KMS-11 (cell line): ENCODE measurements around the gene POU2F1.

ENCODE experiments used
- H2AFZ ChIP-seq: fragments of 200-600 bp; sonication (generic); 2 replicates; pipeline ENCODE4 v1.6.1; 2016; ENCODE audit warnings: antibody characterized with exemption, mixed run types, low read depth
- H3K27ac ChIP-seq: fragments of 200-600 bp; sonication (generic); 2 replicates; pipeline ENCODE4 v1.6.1; 2016; ENCODE audit warnings: mild to moderate bottlenecking, mixed run types
- H3K27me3 ChIP-seq: fragments of 200-600 bp; sonication (generic); 2 replicates; pipeline ENCODE4 v1.6.1; 2017; ENCODE audit warnings: mild to moderate bottlenecking, low read depth, mixed run types, moderate library complexity; ENCODE audit not compliant: insufficient read depth
- H3K36me3 ChIP-seq: fragments of 200-600 bp; sonication (generic); 2 replicates; pipeline ENCODE4 v1.6.1; 2017; ENCODE audit warnings: mild to moderate bottlenecking, mixed run types; ENCODE audit not compliant: insufficient read depth
- H3K4me1 ChIP-seq: fragments of 200-600 bp; sonication (generic); 2 replicates; pipeline ENCODE4 v1.6.1; 2016; ENCODE audit warnings: mild to moderate bottlenecking, low read depth, mixed run types; ENCODE audit not compliant: poor library complexity, severe bottlenecking
- H3K4me2 ChIP-seq: fragments of 200-600 bp; sonication (generic); 2 replicates; pipeline ENCODE4 v1.7.0; 2016; ENCODE audit warnings: mild to moderate bottlenecking, mixed run types
- H3K4me3 ChIP-seq: fragments of 200-600 bp; sonication (generic); IDR thresholded peaks from 2 replicates; pipeline ENCODE4 v1.6.1; 2017; ENCODE audit warnings: low read depth, low read length, mixed read lengths; ENCODE audit not compliant: insufficient read depth
- H3K79me2 ChIP-seq: fragments of 200-600 bp; sonication (generic); 2 replicates; pipeline ENCODE4 v1.6.1; 2016; ENCODE audit warnings: low read depth, mixed run types; ENCODE audit not compliant: insufficient read depth
- H3K9ac ChIP-seq: fragments of 200-600 bp; sonication (generic); 2 replicates; pipeline ENCODE4 v1.6.1; 2016; ENCODE audit warnings: mild to moderate bottlenecking, mixed run types
- H4K20me1 ChIP-seq: fragments of 200-600 bp; sonication (generic); 2 replicates; pipeline ENCODE4 v1.6.1; 2016; ENCODE audit warnings: mild to moderate bottlenecking, mixed run types; ENCODE audit not compliant: insufficient read depth
- TF ChIP-seq, protein P1 (sequence below): fragments of 200-600 bp; sonication (generic); conservative IDR thresholded peaks from 2 replicates; pipeline ENCODE4 v1.6.1; 2017; ENCODE audit warnings: low read depth, mild to moderate bottlenecking, antibody characterized with exemption, low read length, moderate library complexity, mixed read lengths

POU2F1 gene

DNA sequence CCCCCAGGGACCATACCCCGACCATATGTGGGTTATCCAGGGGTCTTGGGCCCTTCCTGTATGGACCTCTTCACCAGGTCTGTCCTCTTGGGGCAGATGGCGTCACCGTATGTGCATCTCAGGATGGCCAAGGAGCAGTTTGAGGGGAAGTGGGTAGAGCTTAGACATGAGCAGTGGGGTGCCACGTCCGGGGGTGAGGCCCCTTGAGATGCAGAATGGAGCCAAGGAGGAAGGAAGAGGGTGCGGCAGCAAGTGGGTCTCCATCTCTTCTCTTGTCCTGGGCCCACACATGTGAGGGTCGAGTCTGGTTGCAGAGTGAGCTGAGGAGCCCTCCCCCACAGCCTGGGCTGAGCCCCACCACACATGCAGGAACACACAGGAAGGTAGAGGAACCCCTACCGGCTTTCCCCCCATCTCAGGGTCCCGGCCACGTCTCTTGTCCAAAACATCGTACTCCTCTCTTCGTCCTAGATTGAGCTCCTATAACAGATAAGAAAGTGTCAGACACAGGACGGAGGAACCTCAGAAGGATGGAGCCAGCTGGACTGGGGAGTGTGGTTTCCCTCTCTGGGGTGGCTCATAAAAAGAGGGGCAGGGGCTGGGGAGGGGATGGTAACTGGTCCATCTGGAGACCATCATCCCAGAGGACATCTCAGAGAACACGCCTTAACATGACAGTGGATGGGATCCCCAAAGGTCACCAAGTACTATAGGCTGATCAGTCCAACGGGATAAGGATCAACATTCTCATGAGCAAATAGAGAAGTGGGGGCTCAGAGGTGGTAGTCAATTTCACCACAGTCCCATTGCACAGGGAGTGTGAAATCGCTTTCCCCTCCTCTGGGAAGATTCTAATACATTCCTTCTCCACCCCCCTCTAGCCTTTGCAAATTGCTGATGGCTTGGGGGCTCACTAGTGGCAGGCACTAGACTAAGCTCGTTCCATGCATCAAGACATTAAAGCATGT is 217.8 kb downstream of the POU2F1 start:
- Histone ChIP-seq H3K27me3 (no peaks in the 10 kb centered on the region), H3K79me2 (no peaks in the 10 kb centered on the region), H3K4me3 (peak overlapping the region; percentile 66), H3K36me3 (no peaks in the 10 kb centered on the region), H3K4me2 (peak overlapping the region; percentile 15), H4K20me1 (no peaks in the 10 kb centered on the region), H3K4me1 (peaks cover 8% of the 10 kb centered on the region), H2AFZ (peak overlapping the region; percentile 63), H3K27ac (no peak overlapping the region), H3K9ac (no peak overlapping the region)
- TF ChIP-seq, protein P1, sequence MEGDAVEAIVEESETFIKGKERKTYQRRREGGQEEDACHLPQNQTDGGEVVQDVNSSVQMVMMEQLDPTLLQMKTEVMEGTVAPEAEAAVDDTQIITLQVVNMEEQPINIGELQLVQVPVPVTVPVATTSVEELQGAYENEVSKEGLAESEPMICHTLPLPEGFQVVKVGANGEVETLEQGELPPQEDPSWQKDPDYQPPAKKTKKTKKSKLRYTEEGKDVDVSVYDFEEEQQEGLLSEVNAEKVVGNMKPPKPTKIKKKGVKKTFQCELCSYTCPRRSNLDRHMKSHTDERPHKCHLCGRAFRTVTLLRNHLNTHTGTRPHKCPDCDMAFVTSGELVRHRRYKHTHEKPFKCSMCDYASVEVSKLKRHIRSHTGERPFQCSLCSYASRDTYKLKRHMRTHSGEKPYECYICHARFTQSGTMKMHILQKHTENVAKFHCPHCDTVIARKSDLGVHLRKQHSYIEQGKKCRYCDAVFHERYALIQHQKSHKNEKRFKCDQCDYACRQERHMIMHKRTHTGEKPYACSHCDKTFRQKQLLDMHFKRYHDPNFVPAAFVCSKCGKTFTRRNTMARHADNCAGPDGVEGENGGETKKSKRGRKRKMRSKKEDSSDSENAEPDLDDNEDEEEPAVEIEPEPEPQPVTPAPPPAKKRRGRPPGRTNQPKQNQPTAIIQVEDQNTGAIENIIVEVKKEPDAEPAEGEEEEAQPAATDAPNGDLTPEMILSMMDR: no peak

DNA sequence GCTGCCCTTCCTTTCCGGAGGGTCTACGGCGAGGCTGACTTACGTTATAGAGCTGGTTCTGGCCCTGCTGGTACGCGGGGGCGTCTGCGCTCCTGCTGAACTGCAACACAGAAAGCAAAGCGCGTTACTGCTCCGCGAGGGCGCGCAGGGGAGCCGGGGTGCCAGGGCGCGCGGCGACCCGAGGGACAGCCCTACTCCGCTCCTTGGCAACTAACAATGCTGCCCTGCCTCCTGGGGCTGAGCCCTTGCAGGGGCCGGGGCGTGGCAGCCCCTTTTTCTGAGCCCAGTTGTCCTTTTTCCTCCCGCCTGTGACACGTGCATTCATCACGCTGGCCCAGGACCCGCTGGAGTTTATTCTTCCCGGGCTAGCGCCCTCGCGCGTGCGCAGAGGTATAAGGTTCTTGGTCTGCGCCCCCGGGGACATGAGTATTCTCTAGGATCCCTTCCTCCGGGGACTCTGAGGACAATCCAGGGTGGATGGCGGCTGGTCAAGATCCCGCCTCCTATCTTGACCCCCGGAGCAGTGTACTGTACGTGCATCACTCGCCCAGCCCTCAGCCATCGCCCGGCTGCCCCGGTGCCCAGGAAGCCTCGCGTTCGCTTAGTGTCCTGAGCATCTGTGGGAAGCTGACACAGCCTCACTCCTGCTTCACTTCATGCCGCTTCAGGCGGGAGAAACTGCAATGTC is 218.8 kb downstream of the POU2F1 start:
- Histone ChIP-seq H3K79me2 (no peaks in the 10 kb centered on the region), H3K36me3 (no peaks in the 10 kb centered on the region), H4K20me1 (no peaks in the 10 kb centered on the region), H2AFZ (peak overlapping the region; percentile 63), H3K4me2 (peak overlapping the region; percentile 15), H3K4me1 (peaks cover 8% of the 10 kb centered on the region), H3K27ac (no peak overlapping the region), H3K4me3 (peak overlapping the region; percentile 66), H3K27me3 (no peaks in the 10 kb centered on the region), H3K9ac (peak overlapping the region; percentile 6; the same call in 1 of the 2 replicates)
- TF ChIP-seq, protein P1: peak; percentile 55

DNA sequence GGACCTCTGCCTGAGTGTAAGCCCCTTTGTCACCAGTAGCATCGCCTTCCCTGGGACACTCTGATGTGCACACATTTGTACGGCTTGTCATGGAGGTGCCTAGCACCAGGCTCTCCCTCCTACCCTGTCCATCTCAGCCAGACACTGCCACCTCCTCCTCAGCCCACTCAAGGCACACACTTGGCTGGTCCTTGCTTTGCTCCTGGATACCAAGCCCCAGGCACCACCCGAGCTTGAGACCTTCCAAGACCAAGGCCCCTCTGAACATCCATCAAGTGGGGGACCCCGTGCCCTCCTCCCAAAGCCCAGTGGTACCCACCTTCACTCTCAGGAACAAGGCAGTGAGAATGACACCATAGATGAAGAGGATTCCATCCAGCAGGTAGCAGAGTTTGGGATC is 219.7 kb downstream of the POU2F1 start:
- Histone ChIP-seq H3K9ac (no peak overlapping the region), H3K36me3 (no peaks in the 10 kb centered on the region), H4K20me1 (no peaks in the 10 kb centered on the region), H3K79me2 (no peaks in the 10 kb centered on the region), H3K4me2 (no peak overlapping the region), H3K4me1 (peaks cover 8% of the 10 kb centered on the region), H3K4me3 (no peak overlapping the region), H3K27ac (no peak overlapping the region), H3K27me3 (no peaks in the 10 kb centered on the region), H2AFZ (peak overlapping the region; percentile 63; the same call in 1 of the 2 replicates)
- TF ChIP-seq, protein P1: no peak

DNA sequence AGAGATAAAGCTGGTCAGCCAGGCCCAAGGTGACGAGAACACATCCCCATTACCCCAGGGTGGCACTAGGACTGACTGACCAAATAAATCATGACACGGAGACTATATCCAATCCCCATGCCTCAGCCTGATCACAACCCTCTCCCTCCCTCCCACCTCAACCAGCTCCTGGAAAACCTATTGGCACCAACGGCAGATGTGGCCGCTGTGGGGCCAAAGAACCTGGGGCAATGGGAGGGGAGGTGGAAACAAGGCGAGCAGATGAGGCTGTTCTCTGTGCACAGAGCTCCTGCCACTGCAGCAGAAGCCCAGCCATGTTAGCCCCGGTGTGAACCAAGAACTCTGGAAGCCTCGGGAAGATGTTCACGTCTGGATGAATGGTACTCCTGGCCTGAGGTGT is 220.1 kb downstream of the POU2F1 start:
- no peaks in the 10 kb centered on the region for H3K36me3 ChIP-seq
- H3K27me3 ChIP-seq: no peaks in the 10 kb centered on the region
- no peaks in the 10 kb centered on the region for H3K79me2 ChIP-seq
- H4K20me1 ChIP-seq: no peaks in the 10 kb centered on the region
- H2AFZ ChIP-seq: no peak overlapping the region
- H3K4me1 ChIP-seq: peaks cover 8% of the 10 kb centered on the region
- no peak overlapping the region for H3K4me2 ChIP-seq
- H3K9ac ChIP-seq: no peak overlapping the region
- H3K27ac ChIP-seq: no peak overlapping the region
- H3K4me3 ChIP-seq: no peak overlapping the region
- TF ChIP-seq, protein P1: no peak
